ENCODE results near the gene PCDH19.

DNA sequence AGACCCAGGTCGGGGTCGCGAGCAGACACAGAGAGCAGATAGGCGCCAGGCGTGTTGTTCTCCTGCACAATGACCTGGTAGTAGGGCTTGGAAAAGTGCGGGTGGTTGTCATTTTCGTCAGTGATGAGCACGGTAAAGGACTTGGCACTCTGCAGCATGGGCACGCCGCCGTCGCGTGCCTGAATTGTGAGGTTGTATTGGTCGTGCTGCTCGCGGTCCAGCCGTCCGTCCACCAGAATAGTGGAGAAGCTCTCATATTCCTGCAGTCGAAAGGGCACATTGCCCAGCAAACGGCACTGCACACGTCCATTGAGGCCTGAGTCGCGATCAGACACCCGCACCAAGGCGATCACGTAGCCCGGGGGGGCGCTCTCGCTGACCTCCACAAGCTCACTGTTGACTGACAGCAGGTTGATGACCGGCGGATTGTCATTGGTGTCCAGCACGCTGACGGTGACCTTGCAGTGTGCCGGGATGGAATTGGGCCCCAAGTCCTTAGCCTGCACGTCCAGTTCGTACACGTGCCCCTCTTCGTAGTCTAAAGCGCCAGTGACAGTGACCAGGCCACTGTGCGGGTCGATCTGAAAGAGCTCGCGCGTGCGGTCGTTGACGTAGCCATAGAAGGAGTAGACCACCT lies 2.8 kb downstream of the PCDH19 start:
- TF ChIP-seq CTCF (IDR thresholded peaks at IDR 0.05) (no peak), POLR2A (IDR thresholded peaks at IDR 0.05) (no peak)
